MM.1S (cell line): ENCODE data around the gene TMEM163.

Source experiments
- DNase-seq: peaks from one replicate; pipeline ENCODE4 v3.0.0-alpha.2; 2015
- H2AFZ ChIP-seq: fragments of 300-600 bp; sonication (generic); 2 replicates; pipeline ENCODE4 v1.6.0; 2016; ENCODE audit warnings: antibody characterized with exemption, low read length
- H3F3A ChIP-seq: fragments of 300-600 bp; sonication (generic); 2 replicates; pipeline ENCODE4 v1.6.1; 2016; ENCODE audit warnings: mild to moderate bottlenecking, antibody characterized with exemption, low read length, moderate library complexity, mixed read lengths; ENCODE audit not compliant: insufficient read depth
- H3K27ac ChIP-seq: fragments of 300-600 bp; sonication (generic); 2 replicates; pipeline ENCODE4 v1.5.1; 2016; ENCODE audit warnings: mild to moderate bottlenecking, low read length
- H3K27me3 ChIP-seq: fragments of 300-600 bp; sonication (generic); replicated peaks from 2 replicates; pipeline ENCODE4 v1.6.0; 2016; ENCODE audit warnings: low read length; ENCODE audit not compliant: insufficient read depth
- H3K36me3 ChIP-seq: fragments of 300-600 bp; sonication (generic); replicated peaks from 2 replicates; pipeline ENCODE4 v1.6.1; 2016; ENCODE audit warnings: mild to moderate bottlenecking, low read length, mixed read lengths; ENCODE audit not compliant: insufficient read depth
- H3K4me1 ChIP-seq: fragments of 300-600 bp; sonication (generic); 2 replicates; pipeline ENCODE4 v1.6.1; 2016; ENCODE audit warnings: low read length, mixed read lengths
- H3K4me2 ChIP-seq: fragments of 300-600 bp; sonication (generic); 2 replicates; pipeline ENCODE4 v1.6.0; 2016; ENCODE audit warnings: low read depth, low read length
- H3K4me3 ChIP-seq: fragments of 300-600 bp; sonication (generic); 2 replicates; pipeline ENCODE4 v1.5.1; 2016; ENCODE audit warnings: low read length, mixed read lengths
- H3K79me2 ChIP-seq: fragments of 300-600 bp; sonication (generic); 2 replicates; pipeline ENCODE4 v1.6.1; 2016; ENCODE audit warnings: mixed run types, low read length, mixed read lengths
- H3K9ac ChIP-seq: fragments of 300-600 bp; sonication (generic); 2 replicates; pipeline ENCODE4 v1.6.1; 2016; ENCODE audit warnings: low read length, mixed read lengths
- H3K9me2 ChIP-seq: fragments of 300-600 bp; sonication (generic); replicated peaks from 2 replicates; pipeline ENCODE4 v1.6.1; 2016; ENCODE audit warnings: mild to moderate bottlenecking, low read length, mixed read lengths; ENCODE audit not compliant: insufficient read depth
- H3K9me3 ChIP-seq: fragments of 300-600 bp; sonication (generic); replicated peaks from 2 replicates; pipeline ENCODE4 v1.6.1; 2016; ENCODE audit warnings: mild to moderate bottlenecking, low read length, mixed read lengths; ENCODE audit not compliant: insufficient read depth
- H4K20me1 ChIP-seq: fragments of 300-600 bp; sonication (generic); 2 replicates; pipeline ENCODE4 v1.6.1; 2016; ENCODE audit warnings: mild to moderate bottlenecking, low read length, moderate library complexity, mixed read lengths; ENCODE audit not compliant: insufficient read depth
- CTCF ChIP-seq: fragments of 300-600 bp; sonication (generic); IDR thresholded peaks from 2 replicates; pipeline ENCODE4 v1.5.1; 2016; ENCODE audit warnings: antibody characterized with exemption, low read length, mixed read lengths
- EZH2 ChIP-seq: fragments of 300-600 bp; sonication (generic); optimal IDR thresholded peaks from 2 replicates; pipeline ENCODE3; 2017; ENCODE audit warnings: low read depth, mild to moderate bottlenecking, antibody characterized with exemption, low read length, mixed read lengths
- EZH2phosphoT487 ChIP-seq: fragments of 300-600 bp; sonication (generic); IDR thresholded peaks from 2 replicates; pipeline ENCODE4 v1.6.1; 2018; ENCODE audit warnings: antibody characterized with exemption, low read length

The TMEM163 gene

DNA sequence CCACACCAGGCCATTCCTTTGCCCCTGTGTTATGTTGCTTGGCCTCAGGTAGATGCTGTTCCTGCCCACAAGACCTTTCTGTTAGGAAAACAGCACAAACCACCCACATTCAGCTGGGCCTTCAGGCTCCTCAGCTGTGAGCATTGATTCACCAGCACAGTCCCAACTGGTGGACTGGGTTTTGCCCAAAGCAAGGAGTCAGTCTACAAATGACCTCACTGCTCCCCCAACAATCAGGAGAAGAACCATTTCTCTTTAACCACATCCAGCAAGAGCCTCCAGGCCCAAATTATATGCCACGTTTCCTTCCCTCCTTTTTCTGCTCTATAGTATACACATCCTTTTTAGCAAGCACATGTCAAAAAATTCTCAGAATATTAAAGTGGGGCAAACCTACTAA is 5.2 kb downstream of the TMEM163 start:
- no peak overlapping the region for H3K4me3 ChIP-seq
- DNase-seq = no peak
- H2AFZ ChIP-seq = no peak overlapping the region
- no peaks in the 10 kb centered on the region for H3K9me2 ChIP-seq
- no peak overlapping the region for H3K4me2 ChIP-seq
- H3F3A ChIP-seq = no peaks in the 10 kb centered on the region
- H4K20me1 ChIP-seq = no peaks in the 10 kb centered on the region
- H3K27ac ChIP-seq = no peak overlapping the region
- TF ChIP-seq EZH2phosphoT487 = no peak
- no peak for TF ChIP-seq EZH2
- no peak for TF ChIP-seq CTCF
- H3K36me3 ChIP-seq = no peaks in the 10 kb centered on the region
- H3K27me3 ChIP-seq = peaks cover 10% of the 10 kb centered on the region; the same call in 1 of the 2 replicates
- no peak overlapping the region for H3K9ac ChIP-seq
- no peaks in the 10 kb centered on the region for H3K79me2 ChIP-seq
- H3K9me3 ChIP-seq = no peaks in the 10 kb centered on the region
- H3K4me1 ChIP-seq = no peaks in the 10 kb centered on the region

- H3K36me3 ChIP-seq = no peaks in the 10 kb centered on the region
- H2AFZ ChIP-seq = no peak overlapping the region
- no peaks in the 10 kb centered on the region for H3K79me2 ChIP-seq
- H3K4me1 ChIP-seq = no peaks in the 10 kb centered on the region
- no peak overlapping the region for H3K4me2 ChIP-seq
- no peaks in the 10 kb centered on the region for H3K9me2 ChIP-seq
- no peak overlapping the region for H3K4me3 ChIP-seq
- DNase-seq = no peak
- no peak overlapping the region for H3K27ac ChIP-seq
- no peaks in the 10 kb centered on the region for H3K9me3 ChIP-seq
- TF ChIP-seq EZH2phosphoT487 = no peak
- no peak for TF ChIP-seq EZH2
- no peak for TF ChIP-seq CTCF
- no peak overlapping the region for H3K9ac ChIP-seq
- H3K27me3 ChIP-seq = peaks cover 8% of the 10 kb centered on the region; the same call in 1 of the 2 replicates
- H4K20me1 ChIP-seq = no peaks in the 10 kb centered on the region
- H3F3A ChIP-seq = no peaks in the 10 kb centered on the region
Measured at GRCh38 chr2:134713176-134713575, 5.6 kb downstream of the TMEM163 start.

DNA sequence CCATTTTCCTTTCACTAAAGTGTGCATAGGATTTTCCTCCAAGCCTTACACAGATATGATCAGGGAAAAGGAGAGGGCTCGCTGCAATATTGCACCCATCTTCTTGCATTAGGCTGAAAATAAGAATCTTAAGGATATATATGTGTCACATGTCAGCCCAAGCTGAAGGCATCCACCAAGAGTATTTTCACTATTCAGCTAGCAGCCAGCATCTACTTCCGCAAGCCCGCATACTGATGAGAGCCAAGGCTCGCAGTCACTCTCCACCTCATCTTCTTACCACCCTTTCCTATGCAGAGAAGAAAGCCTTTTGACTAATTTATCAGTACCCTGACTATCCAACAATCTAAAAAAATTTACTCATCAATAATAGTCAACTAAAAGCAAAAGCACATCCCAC is 6.1 kb downstream of the TMEM163 start:
- no peak overlapping the region for H2AFZ ChIP-seq
- no peaks in the 10 kb centered on the region for H3K36me3 ChIP-seq
- no peaks in the 10 kb centered on the region for H4K20me1 ChIP-seq
- no peaks in the 10 kb centered on the region for H3K79me2 ChIP-seq
- no peaks in the 10 kb centered on the region for H3K9me3 ChIP-seq
- no peak for DNase-seq
- H3K4me2 ChIP-seq = no peak overlapping the region
- no peaks in the 10 kb centered on the region for H3K4me1 ChIP-seq
- no peak for TF ChIP-seq EZH2
- no peak for TF ChIP-seq EZH2phosphoT487
- no peak for TF ChIP-seq CTCF
- no peaks in the 10 kb centered on the region for H3F3A ChIP-seq
- H3K9ac ChIP-seq = no peak overlapping the region
- H3K27ac ChIP-seq = no peak overlapping the region
- peaks cover 3% of the 10 kb centered on the region; the same call in 1 of the 2 replicates for H3K27me3 ChIP-seq
- no peaks in the 10 kb centered on the region for H3K9me2 ChIP-seq
- no peak overlapping the region for H3K4me3 ChIP-seq
